Mesodermal cell (in vitro differentiated cells): ENCODE results near the gene TNPO2.

ENCODE experiments used
- H3K27ac ChIP-seq: 2 replicates; pipeline ENCODE4 v1.7.0; 2013; ENCODE audit warnings: mild to moderate bottlenecking, low read depth, low read length, moderate library complexity; ENCODE audit not compliant: severe bottlenecking
- H3K36me3 ChIP-seq: 2 replicates; pipeline ENCODE4 v1.7.1; 2013; ENCODE audit warnings: mild to moderate bottlenecking, low read length, moderate library complexity; ENCODE audit not compliant: control insufficient read depth, insufficient read depth
- H3K4me1 ChIP-seq: one replicate; pipeline ENCODE4 v1.7.1; 2013; ENCODE audit warnings: mild to moderate bottlenecking, low read length; ENCODE audit not compliant: insufficient read depth, control insufficient read depth, poor library complexity, severe bottlenecking
- H3K4me3 ChIP-seq: 2 replicates; pipeline ENCODE4 v1.7.0; 2013; ENCODE audit warnings: low read length, control low read depth, mild to moderate bottlenecking; ENCODE audit not compliant: insufficient read depth, poor library complexity, severe bottlenecking; ENCODE audit errors: extremely low read depth
- H3K9me3 ChIP-seq: 2 replicates; pipeline ENCODE4 v1.7.1; 2013; ENCODE audit warnings: mild to moderate bottlenecking, low read length, moderate library complexity; ENCODE audit not compliant: control insufficient read depth
- WGBS, 2 experiments: methylation state at CpG; one replicate each; pipeline ENCODE4 v1.1.5; 2013; ENCODE audit warnings: missing lambda C conversion rate in 2 of 2; ENCODE audit not compliant: insufficient coverage in 2 of 2; 5-methylcytosine and 5-hydroxymethylcytosine counted together

The TNPO2 gene

DNA sequence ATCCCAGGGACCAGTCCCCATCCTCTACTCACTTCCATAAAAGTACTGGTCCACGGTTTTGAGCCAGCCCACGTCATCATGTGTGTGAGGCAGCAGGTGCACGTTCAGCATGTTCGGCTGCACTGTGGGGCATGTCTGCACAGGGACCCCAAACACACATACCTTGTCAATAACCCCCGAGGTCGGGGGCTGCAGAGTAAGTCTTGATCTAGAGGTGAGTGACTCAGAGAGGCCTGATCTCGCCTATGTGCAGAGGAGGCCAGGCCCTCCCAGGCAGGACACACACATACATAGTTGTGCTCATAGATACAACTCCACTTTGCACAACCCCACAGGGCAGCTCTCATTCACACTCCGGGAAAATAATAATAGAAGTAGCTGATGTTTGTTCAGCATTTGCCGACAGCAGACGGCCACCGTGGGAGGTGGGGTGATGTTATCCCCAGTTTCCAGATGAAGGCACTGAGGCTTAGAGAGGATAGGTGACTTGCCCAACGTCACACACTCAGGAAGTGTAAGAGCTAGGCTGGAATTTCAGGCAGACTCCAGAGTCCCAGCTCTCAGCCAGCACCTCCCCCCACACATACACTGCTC is 58.0 kb downstream of the TNPO2 start:
- Histone ChIP-seq H3K36me3 (peaks cover 45% of the 10 kb centered on the region), H3K4me3 (peak overlapping the region; percentile 73), H3K4me1 (peaks cover 13% of the 10 kb centered on the region), H3K27ac (no peak overlapping the region), H3K9me3 (no peaks in the 10 kb centered on the region)
- 72 to 90% methylated on average over 9 of the region's 12 CpGs for WGBS, 2 experiments

DNA sequence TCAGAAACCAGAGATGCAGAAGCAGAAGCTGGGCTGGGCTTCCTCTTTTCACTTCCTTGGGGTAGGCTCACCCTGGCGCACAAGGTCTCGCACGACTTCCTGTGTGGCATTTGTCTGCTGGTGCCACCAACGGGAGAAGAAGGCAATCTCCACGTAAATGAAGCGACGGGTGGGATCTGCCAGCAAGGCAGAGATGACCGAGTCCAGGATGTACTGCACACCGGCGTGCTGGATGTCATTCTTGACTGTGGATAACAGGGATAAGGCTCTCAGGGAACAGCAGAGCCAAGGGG is 58.5 kb downstream of the TNPO2 start:
- Histone ChIP-seq H3K4me1 (peaks cover 8% of the 10 kb centered on the region), H3K27ac (no peak overlapping the region), H3K36me3 (peaks cover 45% of the 10 kb centered on the region), H3K9me3 (no peaks in the 10 kb centered on the region), H3K4me3 (no peak overlapping the region)
- WGBS, 2 experiments = 91 to 97% methylated on average over 10 of the region's 10 CpGs

DNA sequence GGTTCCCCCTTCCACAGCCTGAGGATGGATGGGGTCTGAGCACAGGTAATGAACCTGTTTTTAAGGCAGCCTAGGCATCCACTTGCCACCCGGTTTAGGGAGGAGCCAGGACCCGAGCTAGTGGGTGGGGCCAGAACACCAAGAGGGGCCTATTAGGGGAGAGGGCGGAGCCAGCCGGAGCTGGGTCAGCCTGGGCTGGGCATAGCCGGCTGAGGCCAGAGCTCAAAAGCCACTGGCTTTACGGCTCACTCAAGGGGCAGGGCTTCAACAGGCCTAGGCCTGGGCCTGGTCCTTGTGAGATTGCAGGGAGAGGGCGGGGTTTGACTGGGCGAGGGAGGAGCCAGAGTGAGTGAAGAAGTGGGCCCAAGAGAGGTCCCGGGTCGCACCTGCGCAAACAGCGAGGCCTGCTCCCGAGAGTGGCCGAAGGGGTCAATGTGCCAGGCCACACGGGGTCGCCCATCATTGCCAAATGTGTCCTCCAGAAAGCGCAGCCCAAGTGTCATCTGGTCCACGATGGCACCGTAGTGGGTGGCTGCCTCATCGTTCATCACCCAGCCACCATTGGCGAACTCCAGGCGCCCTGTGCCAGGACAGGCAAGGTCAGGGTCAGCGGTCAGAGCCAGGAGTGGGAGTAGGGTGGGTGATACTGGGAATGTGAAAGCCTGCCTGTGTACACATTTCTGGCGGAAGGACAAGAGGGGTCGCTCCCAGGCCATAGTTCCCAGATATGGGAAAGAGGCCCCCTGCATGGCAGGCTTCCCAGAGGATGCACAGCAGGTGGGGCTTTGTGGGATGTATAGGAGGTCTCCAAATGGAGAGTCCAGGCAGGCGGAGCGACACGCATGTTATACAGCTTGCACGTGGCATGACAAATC is 59.1 kb downstream of the TNPO2 start:
- no peak overlapping the region for H3K4me3 ChIP-seq
- H3K36me3 ChIP-seq = peaks cover 45% of the 10 kb centered on the region
- 86 to 90% methylated on average over 26 to 29 of the region's 29 CpGs for WGBS, 2 experiments
- H3K9me3 ChIP-seq = no peaks in the 10 kb centered on the region
- H3K4me1 ChIP-seq = peaks cover 5% of the 10 kb centered on the region
- no peak overlapping the region for H3K27ac ChIP-seq

DNA sequence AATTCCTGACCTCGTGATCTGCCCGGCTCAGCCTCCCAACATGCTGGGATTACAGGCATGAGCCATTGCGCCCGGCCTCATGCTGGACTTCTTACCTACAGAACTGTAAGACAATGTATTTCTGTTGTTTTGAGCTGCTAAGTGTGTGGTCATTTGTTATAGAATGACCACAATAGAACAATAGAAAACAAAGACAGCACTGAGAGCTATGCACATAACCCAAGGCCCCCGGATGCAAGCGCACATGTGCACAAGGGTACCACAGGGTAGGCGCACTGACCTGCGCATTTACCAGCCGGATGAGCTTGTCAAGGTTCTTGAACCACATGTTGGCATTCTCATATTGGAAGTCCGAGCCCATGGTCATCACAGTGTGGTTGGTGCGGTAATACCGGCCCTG is 62.8 kb downstream of the TNPO2 start:
- H3K9me3 ChIP-seq = no peaks in the 10 kb centered on the region
- H3K36me3 ChIP-seq = peaks cover 69% of the 10 kb centered on the region
- no peak overlapping the region for H3K27ac ChIP-seq
- H3K4me3 ChIP-seq = no peak overlapping the region
- 94 to 97% methylated on average over 9 to 10 of the region's 12 CpGs for WGBS, 2 experiments
- H3K4me1 ChIP-seq = no peaks in the 10 kb centered on the region

DNA sequence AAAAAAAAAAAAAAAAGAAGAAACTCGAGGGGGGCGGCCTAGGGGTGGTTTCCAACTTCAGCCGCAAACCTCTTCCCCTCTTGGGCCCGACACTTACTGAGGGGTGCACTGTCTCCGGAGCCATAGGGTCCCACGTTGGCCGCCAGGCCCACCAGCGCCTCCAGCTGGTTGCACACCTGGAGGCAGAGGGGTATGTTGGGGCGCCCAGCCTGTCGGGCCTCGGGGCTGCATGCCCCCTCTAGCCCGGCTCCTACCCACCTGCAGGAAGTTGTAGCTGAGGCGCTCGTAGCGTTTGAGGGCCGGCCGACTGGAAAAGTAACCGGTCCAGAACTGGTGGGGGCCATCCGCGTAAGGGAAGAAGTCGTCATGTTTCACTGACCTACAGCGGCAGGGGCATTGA is 65.8 kb downstream of the TNPO2 start:
- peaks cover 63% of the 10 kb centered on the region for H3K36me3 ChIP-seq
- 98% methylated on average over 17 to 22 of the region's 22 CpGs for WGBS, 2 experiments
- H3K4me1 ChIP-seq = no peaks in the 10 kb centered on the region
- H3K9me3 ChIP-seq = no peaks in the 10 kb centered on the region
- no peak overlapping the region for H3K4me3 ChIP-seq
- no peak overlapping the region for H3K27ac ChIP-seq

DNA sequence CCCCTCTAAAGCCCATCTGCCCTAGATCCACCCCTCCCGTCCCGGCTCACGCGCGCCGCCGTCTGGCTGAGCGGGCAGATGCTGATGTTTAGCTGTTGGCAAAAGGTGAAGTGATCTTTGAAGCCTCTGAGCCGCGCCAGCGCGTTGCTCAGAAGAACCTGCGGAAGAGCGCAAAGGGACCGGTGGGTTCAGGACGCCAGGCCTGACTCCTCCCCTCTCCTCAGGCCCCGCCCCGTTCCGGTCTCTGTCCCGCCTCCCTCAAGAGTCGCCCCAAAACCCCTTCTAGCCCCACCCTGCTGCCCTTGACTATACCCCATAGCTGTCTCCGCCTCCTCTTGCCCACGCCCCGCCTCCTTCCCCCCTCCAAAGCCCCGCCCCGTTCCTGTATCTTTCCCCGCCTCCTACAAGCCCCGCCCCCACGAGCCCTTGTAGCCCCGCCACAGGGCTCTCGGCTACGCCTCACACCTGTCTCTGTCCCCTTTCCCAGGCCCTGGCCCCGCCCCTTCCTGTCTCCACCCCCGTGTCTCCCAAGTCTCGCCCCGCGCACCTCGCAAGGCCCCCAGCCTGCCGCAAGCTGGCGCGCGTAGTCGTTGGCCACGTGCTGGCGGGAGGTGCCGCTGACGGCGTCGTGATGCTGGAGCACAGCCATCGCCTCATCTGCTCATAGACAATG is 66.7 kb downstream of the TNPO2 start:
- 90 to 97% methylated on average over 22 to 32 of the region's 50 CpGs for WGBS, 2 experiments

DNA sequence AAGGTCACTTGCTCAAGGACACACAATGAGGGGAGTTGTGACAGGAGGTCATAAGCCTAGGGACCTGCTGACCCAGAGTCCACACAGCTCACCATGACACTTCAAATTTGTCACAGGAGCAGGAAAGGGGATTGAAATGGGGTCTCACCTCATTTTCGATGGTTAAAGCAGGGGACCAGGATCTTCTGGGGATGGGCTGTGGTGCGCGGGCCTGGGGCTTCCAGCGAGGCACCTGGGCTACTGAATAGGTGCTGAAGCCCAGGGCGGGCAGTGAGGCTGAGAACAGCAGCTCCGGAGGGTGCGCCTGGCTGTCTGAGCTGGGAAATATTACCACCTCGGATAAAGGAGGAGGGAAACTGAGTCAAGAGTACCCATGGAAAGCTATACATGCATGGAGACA is 68.2 kb downstream of the TNPO2 start:
- peaks cover 48% of the 10 kb centered on the region for H3K36me3 ChIP-seq

More for the DNA sequence above, 66.7 kb downstream of the TNPO2 start:
- no peaks in the 10 kb centered on the region for H3K9me3 ChIP-seq
- H3K27ac ChIP-seq = no peak overlapping the region
- no peak overlapping the region for H3K4me3 ChIP-seq
- peaks cover 59% of the 10 kb centered on the region for H3K36me3 ChIP-seq
- no peaks in the 10 kb centered on the region for H3K4me1 ChIP-seq

DNA sequence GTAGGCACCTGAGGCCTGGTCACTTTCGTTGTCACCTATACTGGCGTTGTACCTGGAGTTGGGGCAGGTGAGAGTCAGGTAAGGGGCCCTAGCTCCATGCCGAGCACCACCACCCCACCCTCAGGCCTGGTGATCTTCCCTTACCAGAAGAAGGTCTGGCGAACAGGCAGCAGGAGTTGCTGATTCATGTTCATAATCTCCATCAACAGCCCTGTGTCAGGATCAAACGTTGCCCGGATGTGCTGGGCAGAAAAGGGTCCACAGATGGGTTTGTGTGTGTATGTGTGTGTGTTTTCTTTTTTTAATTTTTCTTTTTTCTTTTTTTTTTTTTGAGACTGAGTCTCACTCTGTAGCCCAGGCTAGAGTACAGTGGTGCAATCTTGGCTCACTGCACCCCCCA is 71.5 kb downstream of the TNPO2 start:
- peaks cover 30% of the 10 kb centered on the region for H3K36me3 ChIP-seq
- H3K9me3 ChIP-seq = no peaks in the 10 kb centered on the region
- 91 to 100% methylated on average over 2 to 3 of the region's 6 CpGs for WGBS, 2 experiments
- H3K4me1 ChIP-seq = no peaks in the 10 kb centered on the region
- no peak overlapping the region for H3K27ac ChIP-seq
- H3K4me3 ChIP-seq = no peak overlapping the region

More for the DNA sequence above, 68.2 kb downstream of the TNPO2 start:
- Histone ChIP-seq H3K4me3 (no peak overlapping the region), H3K4me1 (no peaks in the 10 kb centered on the region), H3K9me3 (no peaks in the 10 kb centered on the region), H3K27ac (no peak overlapping the region)
- WGBS, 2 experiments = 97 to 100% methylated on average over 5 to 8 of the region's 8 CpGs

DNA sequence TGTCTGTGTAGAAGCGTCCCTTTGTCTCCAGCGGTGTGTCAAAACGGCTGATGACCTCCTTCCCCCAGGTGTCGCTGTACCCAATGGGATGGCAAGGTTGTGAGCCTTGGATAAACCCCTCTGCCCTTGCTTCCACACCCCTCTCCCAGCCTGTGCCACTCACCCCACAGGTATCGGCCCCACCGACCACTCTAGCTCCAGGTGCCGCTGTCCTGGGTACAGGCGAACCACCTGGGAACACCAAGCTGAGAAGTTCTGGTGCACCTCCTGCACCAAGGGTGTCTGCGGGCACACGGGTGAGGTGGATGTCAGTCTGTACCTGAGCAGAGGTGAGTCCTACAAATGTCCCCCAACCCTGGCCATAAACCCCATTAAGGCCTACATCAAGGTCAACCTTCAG is 73.8 kb downstream of the TNPO2 start:
- H3K4me3 ChIP-seq = no peak overlapping the region
- no peaks in the 10 kb centered on the region for H3K9me3 ChIP-seq
- WGBS, 2 experiments = 96 to 97% methylated on average over 4 to 7 of the region's 10 CpGs

More for the DNA sequence above, 73.8 kb downstream of the TNPO2 start:
- H3K27ac ChIP-seq = no peak overlapping the region
- peaks cover 15% of the 10 kb centered on the region for H3K36me3 ChIP-seq
- H3K4me1 ChIP-seq = no peaks in the 10 kb centered on the region
